ENCODE data around the gene AGA. TPM values are rescaled to one million over a fixed set of nuclear protein-coding genes. Genes with fewer than 3 reads are reported as not detected.

Gene AGA
- total RNA-seq, 1 experiment from 2014 or later, result 18.3 TPM

- BruUV-seq (replicated peaks), result no TSS peak
- intact Hi-C loops (cut with micrococcal nuclease), result no loop called here
- H3K27me3 Mint-ChIP-seq (ENCODE audit: insufficient read depth, unreplicated experiment), result no peaks in the 10 kb centered on the region
- no peaks in the 10 kb centered on the region for H3K36me3 Mint-ChIP-seq (ENCODE audit: insufficient read depth, unreplicated experiment)
- POLR2A ChIA-PET, result no interaction called here
- H3K4me1 Mint-ChIP-seq (ENCODE audit: insufficient read depth, unreplicated experiment), result no peaks in the 10 kb centered on the region
- H3K9me3 Mint-ChIP-seq (ENCODE audit: unreplicated experiment), result no peaks in the 10 kb centered on the region
- CTCF ChIA-PET, result interaction anchor here (1.3 to 1.4 kb wide), 2 partner anchors 28 to 1444 kb away, joined by 3 to 4 read pairs; no protein-coding TSS in a partner anchor
- DNase-seq (ENCODE audit: unreplicated experiment), result no peak
- no peak overlapping the region for H3K4me3 Mint-ChIP-seq (ENCODE audit: unreplicated experiment)
- no peak overlapping the region for H3K27ac Mint-ChIP-seq (ENCODE audit: low read depth, unreplicated experiment)
- TF ChIP-seq CTCF (IDR thresholded peaks at IDR 0.05; ENCODE audit: unreplicated experiment), result no peak
Measured at GRCh38 chr4:177479063-177479462, 36.8 kb upstream of the AGA start.

- H3K4me3 Mint-ChIP-seq (ENCODE audit: unreplicated experiment), result no peak overlapping the region
- POLR2A ChIA-PET, result no interaction called here
Measured at GRCh38 chr4:177478496-177478895, 36.3 kb upstream of the AGA start.

GRCh38 chr4:177473991-177474390, 31.8 kb upstream of the AGA start:
- DNase-seq (ENCODE audit: unreplicated experiment), result no peak
- no peak overlapping the region for H3K27ac Mint-ChIP-seq (ENCODE audit: low read depth, unreplicated experiment)
- no peaks in the 10 kb centered on the region for H3K27me3 Mint-ChIP-seq (ENCODE audit: insufficient read depth, unreplicated experiment)
- no peaks in the 10 kb centered on the region for H3K36me3 Mint-ChIP-seq (ENCODE audit: insufficient read depth, unreplicated experiment)
- intact Hi-C loops (cut with micrococcal nuclease), result no loop called here
- no peaks in the 10 kb centered on the region for H3K9me3 Mint-ChIP-seq (ENCODE audit: unreplicated experiment)
- H3K4me3 Mint-ChIP-seq (ENCODE audit: unreplicated experiment), result no peak overlapping the region
- H3K4me1 Mint-ChIP-seq (ENCODE audit: insufficient read depth, unreplicated experiment), result no peaks in the 10 kb centered on the region
- no peak for TF ChIP-seq CTCF (IDR thresholded peaks at IDR 0.05; ENCODE audit: unreplicated experiment)
- ChIA-PET CTCF (no interaction called here), POLR2A (interaction anchor here (0.9 kb wide), 1 partner anchor 32 kb away, joined by 3 read pairs; the partner anchor contains the start of gene AGA)
- no TSS peak for BruUV-seq (replicated peaks)

More at GRCh38 chr4:177478496-177478895, 36.3 kb upstream of the AGA start:
- Mint-ChIP-seq H3K27ac (ENCODE audit: low read depth, unreplicated experiment) (no peak overlapping the region), H3K4me1 (ENCODE audit: insufficient read depth, unreplicated experiment) (no peaks in the 10 kb centered on the region), H3K36me3 (ENCODE audit: insufficient read depth, unreplicated experiment) (no peaks in the 10 kb centered on the region), H3K9me3 (ENCODE audit: unreplicated experiment) (no peaks in the 10 kb centered on the region), H3K27me3 (ENCODE audit: insufficient read depth, unreplicated experiment) (no peaks in the 10 kb centered on the region)
- DNase-seq (ENCODE audit: unreplicated experiment), result no peak
- CTCF ChIA-PET, result interaction anchor here (1.3 to 1.4 kb wide), 2 partner anchors 27 to 1443 kb away, joined by 3 to 4 read pairs; no protein-coding TSS in a partner anchor
- no TSS peak for BruUV-seq (replicated peaks)
- intact Hi-C loops (cut with micrococcal nuclease), result no loop called here
- TF ChIP-seq CTCF (IDR thresholded peaks at IDR 0.05; ENCODE audit: unreplicated experiment), result no peak

- DNase-seq (ENCODE audit: unreplicated experiment), result peak; percentile 28
- TF ChIP-seq CTCF (IDR thresholded peaks at IDR 0.05; ENCODE audit: unreplicated experiment), result no peak
- CTCF ChIA-PET, result interaction anchor here (0.7 kb wide), 1 partner anchor 128 kb away, joined by 3 read pairs; no protein-coding TSS in a partner anchor
- no peaks in the 10 kb centered on the region for H3K9me3 Mint-ChIP-seq (ENCODE audit: unreplicated experiment)
- no peak overlapping the region for H3K27ac Mint-ChIP-seq (ENCODE audit: low read depth, unreplicated experiment)
- POLR2A ChIA-PET, result no interaction called here
- H3K4me1 Mint-ChIP-seq (ENCODE audit: insufficient read depth, unreplicated experiment), result no peaks in the 10 kb centered on the region
- intact Hi-C loops (cut with micrococcal nuclease), result no loop called here
- H3K36me3 Mint-ChIP-seq (ENCODE audit: insufficient read depth, unreplicated experiment), result no peaks in the 10 kb centered on the region
- no TSS peak for BruUV-seq (replicated peaks)
- no peak overlapping the region for H3K4me3 Mint-ChIP-seq (ENCODE audit: unreplicated experiment)
- no peaks in the 10 kb centered on the region for H3K27me3 Mint-ChIP-seq (ENCODE audit: insufficient read depth, unreplicated experiment)
Measured at GRCh38 chr4:177464026-177464425, 21.8 kb upstream of the AGA start.
